ENCODE data around the gene TLCD2.
"Not testable (repeated sequence)": the region's sequence is repeated elsewhere in the genome, so short reads cannot be mapped to it uniquely, and the experiment has no call there.

Gene TLCD2

GRCh38 chr17:1735834-1736347, 25.7 kb upstream of the TLCD2 start:
- no peak for DNase-seq

GRCh38 chr17:1735418-1735817, 25.2 kb upstream of the TLCD2 start:
- DNase-seq = no peak

- DNase-seq = no peak
Observed at GRCh38 chr17:1733759-1734158, 23.6 kb upstream of the TLCD2 start.

GRCh38 chr17:1732833-1733321, 22.7 kb upstream of the TLCD2 start:
- DNase-seq = no peak

- no peak for DNase-seq
Observed at GRCh38 chr17:1732241-1732832, 22.2 kb upstream of the TLCD2 start.

- DNase-seq = no peak
Observed at GRCh38 chr17:1731194-1731506, 21.0 kb upstream of the TLCD2 start.

GRCh38 chr17:1730326-1731193, 20.4 kb upstream of the TLCD2 start:
- no peak for DNase-seq

GRCh38 chr17:1729966-1730325, 19.8 kb upstream of the TLCD2 start:
- DNase-seq = no peak

- no peak for DNase-seq
Observed at GRCh38 chr17:1727876-1728630, 17.9 kb upstream of the TLCD2 start.

GRCh38 chr17:1727258-1727789, 17.1 kb upstream of the TLCD2 start:
- no peak for DNase-seq

- DNase-seq = no peak
Observed at GRCh38 chr17:1726626-1727257, 16.6 kb upstream of the TLCD2 start.

GRCh38 chr17:1725642-1726511, 15.7 kb upstream of the TLCD2 start:
- no peak for DNase-seq

- DNase-seq = no peak
Observed at GRCh38 chr17:1724869-1725641, 14.9 kb upstream of the TLCD2 start.

GRCh38 chr17:1724351-1724868, 14.2 kb upstream of the TLCD2 start, which contains the start of gene WDR81:
TSS of gene WDR81 (plus strand) at chr17:1724704. CDS start at chr17:1724960, 256 bp downstream.
- DNase-seq = no peak

- DNase-seq = not testable (repeated sequence)
Observed at GRCh38 chr17:1722022-1722421, 11.8 kb upstream of the TLCD2 start.

- peak; percentile 23 for DNase-seq
Observed at GRCh38 chr17:1720856-1721386, 10.7 kb upstream of the TLCD2 start.

GRCh38 chr17:1718362-1719165, 8.4 kb upstream of the TLCD2 start:
- no peak for DNase-seq

- DNase-seq = peak; percentile 90
Observed at GRCh38 chr17:1716912-1717695, 6.9 kb upstream of the TLCD2 start.

Data from NCI-H2029 treated with DMSO at 0.1 percent for 48 hours (cell line).